ENCODE measurements around the gene ZNRF1. TPM values are rescaled to one million over a fixed set of nuclear protein-coding genes. Genes with fewer than 3 reads are reported as not detected.

ZNRF1 gene
- total RNA-seq, 6 experiments from 2014 or later, result 10.2 to 18.8 (median 11.1) TPM

GRCh38 chr16:75054556-75054947 is 55.7 kb downstream of the ZNRF1 start:
- WGBS (ENCODE audit: insufficient coverage, low coverage, low lambda C conversion rate, missing lambda C conversion rate), result 76% methylated on average over 2 of the region's 2 CpGs

GRCh38 chr16:75058806-75059205 is 60.0 kb downstream of the ZNRF1 start:
- Histone ChIP-seq H3K4me1 (peaks cover 0 to 36% (median 17%) of the 10 kb centered on the region in 4 donors), H3K27ac (no peak overlapping the region), H3K27me3 (no peaks in the 10 kb centered on the region), H3K36me3 (no peaks in the 10 kb centered on the region), H3K9me3 (no peaks in the 10 kb centered on the region), H3K4me3 (no peak overlapping the region)
- TF ChIP-seq POLR2A (IDR thresholded peaks at IDR 0.05) (no peak), CTCF (IDR thresholded peaks at IDR 0.05) (no peak)
- WGBS (ENCODE audit: insufficient coverage, low coverage, low lambda C conversion rate, missing lambda C conversion rate), result 80% methylated on average over 4 of the region's 4 CpGs
- intact Hi-C loops (cut with DNase I), result no loop called here
- DNase-seq, result no peak
- ATAC-seq, result no peak

More at GRCh38 chr16:75054556-75054947, 55.7 kb downstream of the ZNRF1 start:
- H3K36me3 ChIP-seq, result no peaks in the 10 kb centered on the region
- intact Hi-C loops (cut with DNase I), result no loop called here
- no peak overlapping the region for H3K4me3 ChIP-seq
- H3K27me3 ChIP-seq, result no peaks in the 10 kb centered on the region
- H3K27ac ChIP-seq, result peak overlapping the region; percentile 62 to 85 (median 72)
- H3K9me3 ChIP-seq, result no peaks in the 10 kb centered on the region
- peaks cover 0 to 24% (median 10%) of the 10 kb centered on the region in 4 donors for H3K4me1 ChIP-seq
- ATAC-seq, result peak in 3 of 4 donors; percentile 33 to 62 (median 46)
- DNase-seq, result no peak
- no peak for TF ChIP-seq CTCF (IDR thresholded peaks at IDR 0.05)
- TF ChIP-seq POLR2A (IDR thresholded peaks at IDR 0.05), result no peak

GRCh38 chr16:75059411-75059810 is 60.6 kb downstream of the ZNRF1 start:
- Histone ChIP-seq H3K4me3 (no peak overlapping the region), H3K36me3 (no peaks in the 10 kb centered on the region), H3K27ac (no peak overlapping the region), H3K9me3 (no peaks in the 10 kb centered on the region), H3K4me1 (peaks cover 0 to 36% (median 15%) of the 10 kb centered on the region in 4 donors), H3K27me3 (no peaks in the 10 kb centered on the region)
- DNase-seq, result no peak
- no peak for ATAC-seq
- WGBS (ENCODE audit: insufficient coverage, low coverage, low lambda C conversion rate, missing lambda C conversion rate), result 70% methylated on average over 5 of the region's 5 CpGs
- TF ChIP-seq CTCF (IDR thresholded peaks at IDR 0.05) (no peak), POLR2A (IDR thresholded peaks at IDR 0.05) (no peak)
- intact Hi-C loops (cut with DNase I), result no loop called here

- 57% methylated on average over 6 of the region's 8 CpGs for WGBS (ENCODE audit: insufficient coverage, low coverage, low lambda C conversion rate, missing lambda C conversion rate)
- no peak for TF ChIP-seq POLR2A (IDR thresholded peaks at IDR 0.05)
- TF ChIP-seq CTCF (IDR thresholded peaks at IDR 0.05), result no peak
- Histone ChIP-seq H3K27ac (no peak overlapping the region), H3K36me3 (no peaks in the 10 kb centered on the region), H3K9me3 (no peaks in the 10 kb centered on the region), H3K4me3 (no peak overlapping the region), H3K4me1 (peaks cover 0 to 36% (median 10%) of the 10 kb centered on the region in 4 donors), H3K27me3 (no peaks in the 10 kb centered on the region)
- intact Hi-C loops (cut with DNase I), result no loop called here
- DNase-seq (no peak), ATAC-seq (no peak)
Measured at GRCh38 chr16:75060723-75061122, 61.9 kb downstream of the ZNRF1 start.

GRCh38 chr16:75061669-75062068 is 62.8 kb downstream of the ZNRF1 start:
- Histone ChIP-seq H3K36me3 (no peaks in the 10 kb centered on the region), H3K27me3 (no peaks in the 10 kb centered on the region), H3K27ac (peak overlapping the region in 1 of 3 donors; percentile 35), H3K4me1 (peaks cover 0 to 38% (median 10%) of the 10 kb centered on the region in 4 donors), H3K9me3 (no peaks in the 10 kb centered on the region), H3K4me3 (no peak overlapping the region)
- DNase-seq, result no peak
- intact Hi-C loops (cut with DNase I), result no loop called here
- WGBS (ENCODE audit: insufficient coverage, low coverage, low lambda C conversion rate, missing lambda C conversion rate), result 60% methylated on average over 3 of the region's 3 CpGs
- no peak for TF ChIP-seq CTCF (IDR thresholded peaks at IDR 0.05)
- no peak for TF ChIP-seq POLR2A (IDR thresholded peaks at IDR 0.05)
- no peak for ATAC-seq

Measured in right lobe of liver (tissue), 6 donors.